ENCODE measurements around the gene SLC37A4. TPM values are rescaled to one million over a fixed set of nuclear protein-coding genes. Genes with fewer than 3 reads are reported as not detected.
A peak's percentile ranks its signal among the peaks of the same experiment; 100 is the strongest.

SLC37A4 gene
- total RNA-seq, 1 experiment from 2014 or later = 54.5 TPM

DNA sequence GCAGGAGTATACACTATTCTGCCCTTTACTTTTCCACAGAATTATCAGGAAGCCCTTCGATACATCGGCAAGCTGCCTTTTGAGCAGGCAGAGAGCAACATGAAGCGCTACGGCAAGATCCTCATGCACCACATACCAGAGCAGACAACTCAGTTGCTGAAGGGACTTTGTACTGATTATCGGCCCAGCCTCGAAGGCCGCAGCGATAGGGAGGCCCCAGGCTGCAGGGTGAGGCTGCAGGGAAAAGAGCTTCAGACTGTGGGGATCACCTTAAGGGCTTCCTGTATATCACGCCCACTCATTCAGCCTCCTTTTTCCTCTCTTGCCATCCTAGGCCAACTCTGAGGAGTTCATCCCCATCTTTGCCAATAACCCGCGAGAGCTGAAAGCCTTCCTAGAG lies 47.2 kb upstream of the SLC37A4 start (continued):
- TF ChIP-seq, protein P1, sequence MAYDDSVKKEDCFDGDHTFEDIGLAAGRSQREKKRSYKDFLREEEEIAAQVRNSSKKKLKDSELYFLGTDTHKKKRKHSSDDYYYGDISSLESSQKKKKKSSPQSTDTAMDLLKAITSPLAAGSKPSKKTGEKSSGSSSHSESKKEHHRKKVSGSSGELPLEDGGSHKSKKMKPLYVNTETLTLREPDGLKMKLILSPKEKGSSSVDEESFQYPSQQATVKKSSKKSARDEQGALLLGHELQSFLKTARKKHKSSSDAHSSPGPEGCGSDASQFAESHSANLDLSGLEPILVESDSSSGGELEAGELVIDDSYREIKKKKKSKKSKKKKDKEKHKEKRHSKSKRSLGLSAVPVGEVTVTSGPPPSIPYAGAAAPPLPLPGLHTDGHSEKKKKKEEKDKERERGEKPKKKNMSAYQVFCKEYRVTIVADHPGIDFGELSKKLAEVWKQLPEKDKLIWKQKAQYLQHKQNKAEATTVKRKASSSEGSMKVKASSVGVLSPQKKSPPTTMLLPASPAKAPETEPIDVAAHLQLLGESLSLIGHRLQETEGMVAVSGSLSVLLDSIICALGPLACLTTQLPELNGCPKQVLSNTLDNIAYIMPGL (CRISPR knock-in tag; IDR thresholded peaks at IDR 0.05) = no peak
- TF ChIP-seq, protein P2, sequence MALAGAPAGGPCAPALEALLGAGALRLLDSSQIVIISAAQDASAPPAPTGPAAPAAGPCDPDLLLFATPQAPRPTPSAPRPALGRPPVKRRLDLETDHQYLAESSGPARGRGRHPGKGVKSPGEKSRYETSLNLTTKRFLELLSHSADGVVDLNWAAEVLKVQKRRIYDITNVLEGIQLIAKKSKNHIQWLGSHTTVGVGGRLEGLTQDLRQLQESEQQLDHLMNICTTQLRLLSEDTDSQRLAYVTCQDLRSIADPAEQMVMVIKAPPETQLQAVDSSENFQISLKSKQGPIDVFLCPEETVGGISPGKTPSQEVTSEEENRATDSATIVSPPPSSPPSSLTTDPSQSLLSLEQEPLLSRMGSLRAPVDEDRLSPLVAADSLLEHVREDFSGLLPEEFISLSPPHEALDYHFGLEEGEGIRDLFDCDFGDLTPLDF (CRISPR knock-in tag; IDR thresholded peaks at IDR 0.05) = no peak
- TF ChIP-seq, protein P3, sequence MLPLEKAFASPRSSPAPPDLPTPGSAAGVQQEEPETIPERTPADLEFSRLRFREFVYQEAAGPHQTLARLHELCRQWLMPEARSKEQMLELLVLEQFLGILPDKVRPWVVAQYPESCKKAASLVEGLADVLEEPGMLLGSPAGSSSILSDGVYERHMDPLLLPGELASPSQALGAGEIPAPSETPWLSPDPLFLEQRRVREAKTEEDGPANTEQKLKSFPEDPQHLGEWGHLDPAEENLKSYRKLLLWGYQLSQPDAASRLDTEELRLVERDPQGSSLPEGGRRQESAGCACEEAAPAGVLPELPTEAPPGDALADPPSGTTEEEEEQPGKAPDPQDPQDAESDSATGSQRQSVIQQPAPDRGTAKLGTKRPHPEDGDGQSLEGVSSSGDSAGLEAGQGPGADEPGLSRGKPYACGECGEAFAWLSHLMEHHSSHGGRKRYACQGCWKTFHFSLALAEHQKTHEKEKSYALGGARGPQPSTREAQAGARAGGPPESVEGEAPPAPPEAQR (CRISPR knock-in tag; IDR thresholded peaks at IDR 0.05) = no peak
- TF ChIP-seq ZNF317 (CRISPR knock-in tag; IDR thresholded peaks at IDR 0.05; ENCODE audit: borderline replicate concordance, low read depth) (no peak), MXD4 (CRISPR knock-in tag; IDR thresholded peaks at IDR 0.05; ENCODE audit: borderline replicate concordance) (no peak), ZNF138 (CRISPR knock-in tag; conservative IDR thresholded peaks at IDR 0.05) (no peak)
- TF ChIP-seq, protein P4, sequence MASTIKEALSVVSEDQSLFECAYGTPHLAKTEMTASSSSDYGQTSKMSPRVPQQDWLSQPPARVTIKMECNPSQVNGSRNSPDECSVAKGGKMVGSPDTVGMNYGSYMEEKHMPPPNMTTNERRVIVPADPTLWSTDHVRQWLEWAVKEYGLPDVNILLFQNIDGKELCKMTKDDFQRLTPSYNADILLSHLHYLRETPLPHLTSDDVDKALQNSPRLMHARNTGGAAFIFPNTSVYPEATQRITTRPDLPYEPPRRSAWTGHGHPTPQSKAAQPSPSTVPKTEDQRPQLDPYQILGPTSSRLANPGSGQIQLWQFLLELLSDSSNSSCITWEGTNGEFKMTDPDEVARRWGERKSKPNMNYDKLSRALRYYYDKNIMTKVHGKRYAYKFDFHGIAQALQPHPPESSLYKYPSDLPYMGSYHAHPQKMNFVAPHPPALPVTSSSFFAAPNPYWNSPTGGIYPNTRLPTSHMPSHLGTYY (CRISPR knock-in tag; IDR thresholded peaks at IDR 0.05) = no peak

DNA sequence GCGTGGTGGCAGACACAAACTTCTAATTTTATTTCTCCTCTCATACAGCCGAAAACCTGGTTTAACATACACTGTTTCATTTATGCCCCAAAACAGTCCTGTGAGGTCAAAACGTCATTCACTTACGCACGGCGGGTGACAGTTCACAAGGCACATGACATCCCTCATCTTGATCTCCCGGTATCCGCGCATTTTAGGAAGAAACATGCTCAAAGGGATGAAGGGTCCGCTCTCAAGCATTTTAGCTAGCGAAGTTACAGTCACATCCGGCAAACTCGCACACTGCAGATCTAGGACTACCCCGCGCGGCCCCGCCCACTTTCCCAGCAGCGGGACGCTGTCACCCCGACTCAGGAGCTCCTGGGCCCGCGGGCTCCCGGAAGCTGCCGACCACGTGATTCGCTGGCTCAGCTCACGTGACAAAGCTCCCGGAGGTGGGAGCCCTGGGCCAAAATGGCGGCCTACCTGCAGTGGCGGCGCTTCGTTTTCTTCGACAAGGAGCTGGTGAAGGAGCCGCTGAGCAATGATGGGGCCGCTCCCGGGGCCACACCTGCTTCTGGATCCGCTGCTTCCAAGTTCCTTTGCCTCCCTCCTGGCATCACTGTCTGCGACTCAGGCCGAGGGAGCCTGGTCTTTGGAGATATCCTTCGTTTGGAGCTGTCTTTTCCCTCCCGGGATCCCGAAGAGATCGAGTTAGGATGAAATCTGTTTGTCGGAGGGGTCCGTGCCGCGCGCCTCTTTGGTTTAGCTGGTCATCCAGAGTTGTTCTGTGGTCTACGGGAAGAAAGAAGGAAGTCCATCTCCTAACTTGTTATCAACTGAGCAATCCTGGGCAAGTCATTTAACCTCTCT lies 36.9 kb upstream of the SLC37A4 start, which contains the start of gene VPS11:
TSS of gene VPS11 (plus strand) at position 448 of the 852 bp plus-strand sequence. CDS start at position 454, 6 bp downstream.
- CTCF ChIA-PET = interaction anchor here (0.5 to 2.5 kb wide), 16 partner anchors 11 to 1732 kb away, joined by 3 to 16 read pairs (median 3); partner anchors contain the start of genes CBL, DPAGT1, HMBS and HYOU1
- Mint-ChIP-seq H3K4me1 (peaks cover 10% of the 10 kb centered on the region), H3K9me3 (no peaks in the 10 kb centered on the region), H3K4me3 (peak within 1 kb of the TSS; percentile 96), H3K36me3 (peaks cover 18% of the 10 kb centered on the region), H3K27me3 (ENCODE audit: low read depth) (no peaks in the 10 kb centered on the region), H3K27ac (peak within 1 kb of the TSS; percentile 95)
- ATAC-seq (peak; percentile 93), DNase-seq (ENCODE audit: low spot score) (peak; percentile 97)
- POLR2A ChIA-PET = interaction anchor here (0.6 to 2.4 kb wide), 8 partner anchors 11 to 139 kb away, joined by 3 to 20 read pairs (median 4); partner anchors contain the start of genes CBL, DPAGT1, HMBS and HYOU1
- TF ChIP-seq PRRX2 (CRISPR knock-in tag; IDR thresholded peaks at IDR 0.05) = no peak
- no peak for TF ChIP-seq NR2C2 (CRISPR knock-in tag; IDR thresholded peaks at IDR 0.05)
- TF ChIP-seq SOX15 (CRISPR knock-in tag; IDR thresholded peaks at IDR 0.05) = no peak
- TF ChIP-seq, protein P5, sequence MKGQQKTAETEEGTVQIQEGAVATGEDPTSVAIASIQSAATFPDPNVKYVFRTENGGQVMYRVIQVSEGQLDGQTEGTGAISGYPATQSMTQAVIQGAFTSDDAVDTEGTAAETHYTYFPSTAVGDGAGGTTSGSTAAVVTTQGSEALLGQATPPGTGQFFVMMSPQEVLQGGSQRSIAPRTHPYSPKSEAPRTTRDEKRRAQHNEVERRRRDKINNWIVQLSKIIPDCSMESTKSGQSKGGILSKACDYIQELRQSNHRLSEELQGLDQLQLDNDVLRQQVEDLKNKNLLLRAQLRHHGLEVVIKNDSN (CRISPR knock-in tag; IDR thresholded peaks at IDR 0.05) = peak; percentile 99
- TF ChIP-seq, protein P4 (CRISPR knock-in tag; IDR thresholded peaks at IDR 0.05) = no peak
- no peak for TF ChIP-seq ZNF232 (CRISPR knock-in tag; IDR thresholded peaks at IDR 0.05)
- TF ChIP-seq, protein P6, sequence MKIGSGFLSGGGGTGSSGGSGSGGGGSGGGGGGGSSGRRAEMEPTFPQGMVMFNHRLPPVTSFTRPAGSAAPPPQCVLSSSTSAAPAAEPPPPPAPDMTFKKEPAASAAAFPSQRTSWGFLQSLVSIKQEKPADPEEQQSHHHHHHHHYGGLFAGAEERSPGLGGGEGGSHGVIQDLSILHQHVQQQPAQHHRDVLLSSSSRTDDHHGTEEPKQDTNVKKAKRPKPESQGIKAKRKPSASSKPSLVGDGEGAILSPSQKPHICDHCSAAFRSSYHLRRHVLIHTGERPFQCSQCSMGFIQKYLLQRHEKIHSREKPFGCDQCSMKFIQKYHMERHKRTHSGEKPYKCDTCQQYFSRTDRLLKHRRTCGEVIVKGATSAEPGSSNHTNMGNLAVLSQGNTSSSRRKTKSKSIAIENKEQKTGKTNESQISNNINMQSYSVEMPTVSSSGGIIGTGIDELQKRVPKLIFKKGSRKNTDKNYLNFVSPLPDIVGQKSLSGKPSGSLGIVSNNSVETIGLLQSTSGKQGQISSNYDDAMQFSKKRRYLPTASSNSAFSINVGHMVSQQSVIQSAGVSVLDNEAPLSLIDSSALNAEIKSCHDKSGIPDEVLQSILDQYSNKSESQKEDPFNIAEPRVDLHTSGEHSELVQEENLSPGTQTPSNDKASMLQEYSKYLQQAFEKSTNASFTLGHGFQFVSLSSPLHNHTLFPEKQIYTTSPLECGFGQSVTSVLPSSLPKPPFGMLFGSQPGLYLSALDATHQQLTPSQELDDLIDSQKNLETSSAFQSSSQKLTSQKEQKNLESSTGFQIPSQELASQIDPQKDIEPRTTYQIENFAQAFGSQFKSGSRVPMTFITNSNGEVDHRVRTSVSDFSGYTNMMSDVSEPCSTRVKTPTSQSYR (CRISPR knock-in tag; IDR thresholded peaks at IDR 0.05) = no peak
- TF ChIP-seq, protein P7, sequence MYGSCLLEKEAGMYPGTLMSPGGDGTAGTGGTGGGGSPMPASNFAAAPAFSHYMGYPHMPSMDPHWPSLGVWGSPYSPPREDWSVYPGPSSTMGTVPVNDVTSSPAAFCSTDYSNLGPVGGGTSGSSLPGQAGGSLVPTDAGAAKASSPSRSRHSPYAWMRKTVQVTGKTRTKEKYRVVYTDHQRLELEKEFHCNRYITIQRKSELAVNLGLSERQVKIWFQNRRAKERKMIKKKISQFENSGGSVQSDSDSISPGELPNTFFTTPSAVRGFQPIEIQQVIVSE (CRISPR knock-in tag; IDR thresholded peaks at IDR 0.05; ENCODE audit: borderline replicate concordance) = no peak
- TF ChIP-seq JAZF1 (CRISPR knock-in tag; IDR thresholded peaks at IDR 0.05) = no peak
- no peak for TF ChIP-seq ZNF671 (CRISPR knock-in tag; IDR thresholded peaks at IDR 0.05)
- TF ChIP-seq NFATC4 (CRISPR knock-in tag; IDR thresholded peaks at IDR 0.05) = no peak
- no peak for TF ChIP-seq CBFB (CRISPR knock-in tag; IDR thresholded peaks at IDR 0.05; ENCODE audit: low read depth)
- no peak for TF ChIP-seq ZNF416 (CRISPR knock-in tag; IDR thresholded peaks at IDR 0.05)
- 0 out of 2 replicates have a peak, but pooled peaks have one; percentile 16 for TF ChIP-seq NFYB (CRISPR knock-in tag; conservative IDR thresholded peaks at IDR 0.05; ENCODE audit: low read depth)
- no peak for TF ChIP-seq TCF7 (CRISPR knock-in tag; IDR thresholded peaks at IDR 0.05; ENCODE audit: low read depth)
- no peak for TF ChIP-seq CREB1 (CRISPR knock-in tag; IDR thresholded peaks at IDR 0.05)
- TF ChIP-seq ZNF219 (CRISPR knock-in tag; IDR thresholded peaks at IDR 0.05; ENCODE audit: borderline replicate concordance) = no peak
- TF ChIP-seq RELA (CRISPR knock-in tag; IDR thresholded peaks at IDR 0.05; ENCODE audit: borderline replicate concordance) = no peak
